GM12873 (cell line): ENCODE measurements around the gene PAX3.

Source experiments
- TF ChIP-seq, protein P1 (sequence below): IDR thresholded peaks from 2 replicates; pipeline ENCODE4 v1.5.1; 2012; ENCODE audit warnings: low read depth, mild to moderate bottlenecking, moderate library complexity, low read length, control low read depth; ENCODE audit not compliant: insufficient read depth; ENCODE audit errors: missing control alignments

PAX3 gene

DNA sequence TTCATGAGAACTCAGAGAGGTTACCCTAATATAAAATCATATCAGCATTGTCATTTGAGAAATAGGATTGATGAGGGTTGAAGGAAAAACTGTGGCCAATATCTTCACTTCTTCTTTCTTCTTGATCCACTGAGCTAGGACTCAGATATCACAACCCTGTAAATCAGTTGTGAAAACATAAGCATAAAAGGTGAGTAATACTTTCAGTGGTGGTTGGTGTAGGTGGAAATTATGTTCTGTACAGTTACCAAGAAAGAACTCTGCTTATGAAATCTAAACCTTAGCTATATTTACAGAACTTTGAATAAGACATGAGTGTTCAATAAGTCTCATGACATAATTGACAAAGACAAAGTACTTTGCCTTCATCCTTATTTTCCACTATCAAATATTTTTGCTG is 56.3 kb downstream of the PAX3 start:
- TF ChIP-seq, protein P1, sequence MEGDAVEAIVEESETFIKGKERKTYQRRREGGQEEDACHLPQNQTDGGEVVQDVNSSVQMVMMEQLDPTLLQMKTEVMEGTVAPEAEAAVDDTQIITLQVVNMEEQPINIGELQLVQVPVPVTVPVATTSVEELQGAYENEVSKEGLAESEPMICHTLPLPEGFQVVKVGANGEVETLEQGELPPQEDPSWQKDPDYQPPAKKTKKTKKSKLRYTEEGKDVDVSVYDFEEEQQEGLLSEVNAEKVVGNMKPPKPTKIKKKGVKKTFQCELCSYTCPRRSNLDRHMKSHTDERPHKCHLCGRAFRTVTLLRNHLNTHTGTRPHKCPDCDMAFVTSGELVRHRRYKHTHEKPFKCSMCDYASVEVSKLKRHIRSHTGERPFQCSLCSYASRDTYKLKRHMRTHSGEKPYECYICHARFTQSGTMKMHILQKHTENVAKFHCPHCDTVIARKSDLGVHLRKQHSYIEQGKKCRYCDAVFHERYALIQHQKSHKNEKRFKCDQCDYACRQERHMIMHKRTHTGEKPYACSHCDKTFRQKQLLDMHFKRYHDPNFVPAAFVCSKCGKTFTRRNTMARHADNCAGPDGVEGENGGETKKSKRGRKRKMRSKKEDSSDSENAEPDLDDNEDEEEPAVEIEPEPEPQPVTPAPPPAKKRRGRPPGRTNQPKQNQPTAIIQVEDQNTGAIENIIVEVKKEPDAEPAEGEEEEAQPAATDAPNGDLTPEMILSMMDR, result no peak

DNA sequence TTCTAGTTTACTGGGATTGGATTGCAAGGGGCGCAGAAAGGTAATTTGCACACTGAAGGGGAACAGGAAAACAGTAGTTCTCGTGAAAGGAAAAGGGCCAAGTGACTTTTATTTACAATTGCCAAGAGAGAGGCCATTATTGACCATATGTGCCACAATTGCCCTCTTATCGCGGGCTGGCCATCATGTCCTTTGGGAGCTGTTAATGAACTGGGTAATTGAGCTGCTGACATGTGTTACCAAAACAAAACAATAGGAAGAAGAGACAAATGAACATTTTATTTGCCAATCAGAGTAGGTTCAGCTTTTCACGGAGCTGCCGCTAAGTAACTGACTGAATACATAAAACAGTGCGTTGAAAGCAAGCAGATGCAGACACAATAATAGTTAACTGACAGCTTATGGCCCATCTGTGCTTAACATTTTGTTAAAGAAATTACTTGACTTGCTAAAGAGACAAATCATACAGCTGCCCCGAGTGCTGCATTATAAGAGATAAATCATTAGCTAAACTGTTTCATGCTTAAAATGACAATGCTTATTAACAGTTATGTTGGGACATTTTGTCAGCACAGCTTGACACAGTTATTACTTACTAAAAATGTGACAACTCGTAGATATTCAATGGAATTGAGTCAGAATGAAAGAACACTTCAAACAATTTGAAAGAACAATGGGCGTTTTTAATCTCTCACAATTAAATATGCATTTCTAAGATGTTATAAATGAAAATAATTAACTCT is 57.5 kb downstream of the PAX3 start:
- TF ChIP-seq, protein P1, result no peak

GRCh38 chr2:222240676-222241049 is 58.1 kb downstream of the PAX3 start:
- TF ChIP-seq, protein P1, result no peak

DNA sequence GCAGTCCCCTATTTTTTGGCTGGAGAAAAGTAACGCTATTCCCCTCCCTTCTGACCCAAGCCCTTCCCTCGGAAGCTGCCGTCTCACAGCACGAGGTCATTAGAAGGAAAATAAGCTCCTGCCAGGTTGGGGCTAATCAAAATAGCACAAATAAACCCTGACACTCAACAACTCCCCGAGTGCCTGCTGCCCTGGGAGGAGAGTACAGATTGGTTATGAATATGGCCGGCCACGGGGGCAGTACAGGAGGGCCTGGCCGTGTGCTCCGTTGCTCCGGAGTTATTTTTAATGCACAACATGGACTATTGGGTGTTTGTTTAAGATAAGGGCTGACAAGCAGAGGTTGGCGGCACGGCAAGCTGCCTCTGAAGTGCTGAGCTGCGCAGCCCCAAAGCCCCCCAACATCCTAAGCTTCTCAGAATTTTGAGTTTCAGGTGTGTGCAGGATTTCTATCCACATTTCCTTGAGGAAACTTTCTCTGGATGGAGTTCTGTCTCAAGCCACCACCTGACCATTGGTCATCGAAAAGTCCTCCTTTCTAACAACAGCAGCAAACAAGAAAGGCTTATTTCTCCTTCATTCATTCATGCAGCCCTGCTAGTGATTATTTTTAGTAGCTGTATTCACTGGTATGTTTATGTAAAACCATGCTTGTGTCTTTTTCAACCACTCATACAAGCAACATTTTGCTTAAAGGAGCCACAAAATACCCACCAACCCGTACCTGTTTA is 58.7 kb downstream of the PAX3 start:
- TF ChIP-seq, protein P1, result no peak

GRCh38 chr2:222239091-222239490 is 59.7 kb downstream of the PAX3 start:
- TF ChIP-seq, protein P1, result no peak

- TF ChIP-seq, protein P1, result no peak
Observed at GRCh38 chr2:222238072-222238471, 60.7 kb downstream of the PAX3 start.

GRCh38 chr2:222232839-222233238 is 66.0 kb downstream of the PAX3 start:
- TF ChIP-seq, protein P1, result no peak
